ENCODE measurements around the gene MDGA2.
"Not testable (repeated sequence)": the region's sequence is repeated elsewhere in the genome, so short reads cannot be mapped to it uniquely, and the experiment has no call there.

Gene MDGA2

GRCh38 chr14:47057364-47057763 lies 618.0 kb downstream of the MDGA2 start:
- no peak for DNase-seq

DNA sequence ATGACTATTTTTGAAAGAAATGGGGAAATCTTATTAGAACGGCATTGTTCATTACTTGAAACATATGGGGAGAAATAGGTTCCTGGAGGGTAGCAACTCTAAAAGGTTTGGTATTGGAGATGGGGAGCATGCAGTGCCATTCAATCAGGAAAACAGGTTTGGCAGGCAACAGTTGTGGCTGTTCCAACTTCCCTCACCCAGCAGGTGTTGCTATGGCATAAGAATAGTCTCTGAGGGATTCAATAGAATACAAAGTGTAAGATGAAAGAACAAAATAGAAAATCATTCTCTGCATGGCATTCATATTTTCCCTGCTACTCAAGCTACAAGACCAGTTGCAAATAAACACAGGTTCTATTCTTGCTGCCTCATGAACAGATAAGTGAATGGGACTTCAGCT lies 630.6 kb downstream of the MDGA2 start:
- DNase-seq, result no peak

- no peak for DNase-seq
Observed at GRCh38 chr14:47040550-47040949, 634.9 kb downstream of the MDGA2 start.

GRCh38 chr14:47039336-47039735 lies 636.1 kb downstream of the MDGA2 start:
- DNase-seq, result no peak

DNA sequence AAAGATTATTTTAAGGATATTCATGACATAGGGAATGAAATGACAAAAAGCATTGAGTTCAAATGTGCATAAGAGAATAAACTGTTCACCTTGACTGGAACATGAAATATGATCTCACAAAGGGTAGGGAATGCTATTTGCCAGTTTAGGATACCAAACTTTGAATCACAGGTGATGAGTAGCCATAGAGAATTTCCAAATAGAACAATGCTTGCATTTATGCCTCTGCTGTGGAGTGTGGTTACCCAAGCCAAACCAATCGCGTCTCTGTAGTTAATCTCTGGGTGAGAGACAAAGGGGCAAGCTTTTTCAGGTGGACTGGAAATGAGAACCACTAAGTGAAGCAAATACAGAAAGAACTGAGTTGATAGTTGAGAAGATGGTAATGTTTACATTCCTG lies 652.7 kb downstream of the MDGA2 start:
- no peak for DNase-seq

DNA sequence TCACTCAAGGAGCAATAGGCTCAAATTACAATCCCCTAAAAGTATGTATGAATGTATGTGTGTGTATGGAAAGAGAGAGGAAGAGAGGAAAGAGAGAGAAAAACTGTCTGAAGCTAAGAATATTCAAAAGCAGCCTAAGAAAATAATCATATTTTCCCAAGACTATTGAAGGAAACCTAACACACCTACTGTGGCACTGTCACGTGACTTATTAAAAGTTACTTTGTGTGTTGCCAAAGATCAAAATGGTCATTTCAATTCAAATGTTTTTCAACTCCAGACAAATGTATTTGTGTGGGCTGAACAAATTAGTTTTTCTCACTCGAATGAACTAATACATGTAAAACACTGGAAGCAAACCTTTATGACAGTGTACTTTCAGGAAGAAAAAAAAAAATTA lies 654.9 kb downstream of the MDGA2 start:
- no peak for DNase-seq

- no peak for DNase-seq
Observed at GRCh38 chr14:47012533-47013280, 662.7 kb downstream of the MDGA2 start.

GRCh38 chr14:47009615-47010014 lies 665.8 kb downstream of the MDGA2 start:
- DNase-seq, result no peak

DNA sequence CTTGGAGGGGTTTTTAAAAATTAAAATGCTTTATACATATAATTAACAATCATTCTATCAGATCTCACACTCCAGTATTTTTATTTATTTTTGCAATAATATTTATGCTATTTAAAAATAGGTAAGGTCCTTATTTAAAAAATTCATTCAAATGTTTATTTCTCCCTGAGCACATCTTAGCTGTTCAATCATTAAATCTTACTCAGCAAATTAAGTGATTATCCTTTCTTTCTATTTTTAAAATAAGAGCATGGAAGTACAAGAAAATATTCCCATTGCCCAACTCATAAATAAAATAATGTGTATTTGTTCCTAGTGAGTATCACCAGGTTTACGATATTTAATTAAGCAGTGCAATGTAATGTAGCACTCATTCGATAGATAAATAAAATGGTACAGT lies 666.7 kb downstream of the MDGA2 start:
- DNase-seq, result no peak

DNA sequence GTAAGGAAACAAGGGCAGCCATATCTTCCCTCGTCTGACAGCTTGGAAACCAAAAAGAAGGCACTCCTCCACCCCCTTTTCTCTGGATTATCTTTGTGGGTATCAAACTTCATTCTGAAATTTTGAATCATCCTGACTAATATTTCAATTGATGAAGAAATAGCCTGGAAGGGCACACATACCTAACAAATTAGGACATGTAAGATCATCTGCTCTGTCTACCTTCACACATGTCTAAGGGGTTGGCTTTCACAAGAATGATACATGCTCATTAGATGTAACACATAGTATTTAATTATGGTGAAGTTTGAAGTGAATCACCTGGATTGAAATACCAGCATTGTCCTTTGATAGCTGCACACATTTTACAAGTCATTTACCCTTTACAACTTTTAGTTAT lies 675.7 kb downstream of the MDGA2 start:
- DNase-seq, result no peak

DNA sequence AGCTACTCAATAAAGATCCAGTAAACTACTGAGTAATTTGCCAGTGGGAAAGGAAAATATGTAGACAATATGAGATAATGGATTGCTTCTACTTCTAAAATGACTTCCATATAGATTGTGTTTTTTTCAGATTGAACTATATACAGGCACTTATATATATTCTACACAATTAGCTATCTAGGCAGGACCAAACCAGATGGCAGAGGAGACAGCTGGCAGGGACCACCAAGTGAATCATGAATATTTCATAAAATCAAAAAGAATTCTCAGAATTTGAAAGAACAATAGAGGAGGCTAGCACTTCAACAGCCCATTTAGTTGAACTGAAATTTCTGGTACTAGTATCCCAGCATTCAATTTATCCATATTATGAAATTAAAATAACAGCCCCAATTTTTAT lies 685.8 kb downstream of the MDGA2 start:
- no peak for DNase-seq

DNA sequence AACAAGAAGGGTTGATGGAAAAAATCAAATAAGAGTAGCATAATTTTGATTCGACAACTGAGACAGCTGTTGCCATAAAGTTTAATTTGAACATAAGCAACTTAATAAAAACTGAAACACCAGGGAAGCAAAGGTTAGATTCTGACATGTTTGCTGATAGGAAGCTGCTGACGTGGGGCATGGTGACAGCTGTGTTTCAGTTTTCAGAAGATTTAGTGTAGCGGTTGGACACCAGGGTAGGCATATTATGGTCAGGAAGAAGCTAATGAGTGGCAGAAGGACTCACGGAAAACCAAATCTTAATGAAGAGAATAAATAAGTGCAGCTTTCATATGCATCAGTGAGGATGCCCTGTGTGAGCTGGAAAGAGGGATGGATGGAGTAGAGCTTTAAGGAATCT lies 687.1 kb downstream of the MDGA2 start:
- DNase-seq, result no peak

DNA sequence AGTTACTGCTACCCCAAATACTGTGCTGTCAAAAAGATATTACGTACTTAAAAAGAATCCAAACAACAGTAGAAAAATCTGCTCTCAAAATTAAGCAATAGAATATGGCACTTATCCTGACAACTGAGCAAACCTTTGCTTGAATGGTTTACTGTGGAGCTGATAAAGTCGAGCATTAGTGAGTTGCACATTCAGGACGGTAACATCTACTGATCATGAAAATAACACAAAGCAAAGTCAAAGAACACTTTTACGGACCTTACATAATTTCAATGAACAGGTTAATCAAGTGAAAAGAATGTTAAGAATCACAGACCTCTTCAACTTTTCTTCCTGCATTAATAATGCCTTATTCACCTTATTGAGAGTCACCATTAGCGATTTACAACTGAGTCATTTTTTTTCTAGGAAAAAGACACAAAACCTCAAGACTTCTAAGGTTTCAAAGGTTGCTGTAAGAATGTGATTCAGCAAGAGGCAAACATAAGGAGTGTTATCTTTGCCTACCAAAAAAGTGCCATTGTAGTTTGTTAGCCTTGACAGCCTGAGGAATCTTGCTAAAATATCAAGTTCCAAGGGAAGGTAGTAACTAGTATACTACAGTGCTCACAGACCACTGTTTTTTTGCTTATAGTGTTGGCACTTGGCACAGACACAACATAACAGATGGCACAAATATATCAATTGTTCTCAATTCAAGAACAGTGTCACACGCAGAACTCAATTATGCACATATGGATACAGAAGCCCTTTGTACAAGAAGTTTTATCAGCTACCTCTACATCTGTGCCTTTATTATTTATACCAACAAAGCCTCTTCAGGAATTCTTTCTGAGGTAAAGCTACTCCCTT lies 689.6 kb downstream of the MDGA2 start:
- DNase-seq, result no peak

DNA sequence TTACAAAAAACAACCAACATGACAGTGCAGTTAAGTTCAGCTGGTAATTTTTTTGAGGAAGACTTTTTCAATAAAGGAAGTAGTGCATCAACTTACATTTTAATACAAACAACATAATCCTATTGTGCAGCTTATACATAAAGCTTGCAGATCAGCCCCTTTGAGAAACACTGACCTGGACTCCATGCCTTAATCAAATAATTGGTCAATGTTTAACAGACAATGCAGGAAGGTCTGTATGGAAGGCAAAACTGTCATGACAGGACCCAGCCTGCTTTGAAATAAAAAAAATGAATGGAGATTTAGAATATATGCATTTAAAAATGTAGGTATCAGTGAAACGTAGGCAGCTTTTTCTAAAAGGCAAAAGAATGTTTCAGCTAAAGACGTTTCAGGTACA lies 702.1 kb downstream of the MDGA2 start:
- no peak for DNase-seq

GRCh38 chr14:46964378-46964777 lies 711.0 kb downstream of the MDGA2 start:
- DNase-seq, result no peak

- no peak for DNase-seq
Observed at GRCh38 chr14:46951103-46951502, 724.3 kb downstream of the MDGA2 start.

DNA sequence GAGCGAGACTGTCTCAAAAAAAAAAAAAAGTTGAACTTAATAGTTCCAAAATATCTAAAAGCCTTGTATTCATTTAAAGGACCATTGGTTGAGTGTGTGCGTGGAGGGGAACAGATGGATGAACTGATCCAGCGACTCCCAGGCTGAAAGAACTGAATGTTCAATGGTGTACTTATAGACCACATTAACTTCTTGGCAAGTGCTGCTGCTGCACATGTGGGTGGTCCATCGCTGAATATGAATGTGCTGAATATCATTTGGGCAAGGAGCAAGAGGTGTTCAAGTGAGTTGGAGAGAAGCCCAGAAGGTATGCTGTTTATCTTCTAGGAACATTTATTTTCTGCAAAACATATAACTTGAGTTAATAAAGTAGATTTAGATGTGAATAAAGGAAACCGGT lies 734.8 kb downstream of the MDGA2 start:
- no peak for DNase-seq

- no peak for DNase-seq
Observed at GRCh38 chr14:46920542-46920941, 754.9 kb downstream of the MDGA2 start.

- not testable (repeated sequence) for DNase-seq
Observed at GRCh38 chr14:46915539-46915938, 759.9 kb downstream of the MDGA2 start.

DNA sequence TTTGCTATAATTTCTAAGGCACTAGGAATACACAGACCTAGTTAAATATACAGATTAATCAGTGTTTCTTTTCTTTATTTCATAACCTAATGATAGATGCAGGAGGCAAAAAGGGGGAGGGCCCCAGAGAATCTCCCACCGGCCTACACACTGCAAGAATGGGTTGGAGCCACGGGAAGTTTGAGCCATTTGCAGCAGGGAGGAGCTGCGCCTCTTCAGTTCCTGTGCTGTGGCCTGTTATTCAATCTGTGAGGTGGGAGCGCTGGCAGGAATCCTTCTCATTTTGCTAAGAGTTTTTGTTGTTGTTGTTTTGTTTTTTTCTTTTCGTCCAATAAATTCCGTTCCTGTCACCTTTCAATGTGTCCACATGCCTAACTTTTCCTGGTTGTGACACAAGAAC lies 772.6 kb downstream of the MDGA2 start:
- DNase-seq, result no peak

- DNase-seq, result no peak
Observed at GRCh38 chr14:46894476-46894875, 780.9 kb downstream of the MDGA2 start.

GRCh38 chr14:46887144-46887543 lies 788.3 kb downstream of the MDGA2 start:
- DNase-seq, result no peak

- DNase-seq, result no peak
Observed at GRCh38 chr14:46885566-46885965, 789.8 kb downstream of the MDGA2 start.

DNA sequence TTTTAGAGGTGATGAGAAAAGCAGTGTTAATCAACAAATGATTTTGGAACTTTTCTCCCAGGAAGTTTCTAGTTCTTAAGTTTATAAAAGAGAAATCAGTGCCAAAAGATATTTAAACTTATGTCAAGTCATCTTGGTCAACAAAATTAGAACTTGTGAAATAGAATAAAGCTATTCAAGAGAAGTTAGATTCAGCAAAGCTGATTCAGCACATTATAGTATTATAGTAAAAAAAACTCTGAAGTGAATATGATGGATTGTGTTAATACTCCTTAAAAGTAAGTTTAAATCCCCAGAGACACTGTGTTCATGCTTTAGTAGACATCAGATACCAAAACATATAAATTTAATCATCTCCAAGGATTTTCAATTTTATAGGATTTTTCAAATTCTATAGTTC lies 813.7 kb downstream of the MDGA2 start:
- DNase-seq, result no peak
